HEK293 (cell line): ENCODE data around the gene TCF7.

ENCODE experiments used
- IKZF3 ChIP-seq: fragments of 450-650 bp; IDR thresholded peaks from 2 replicates; pipeline ENCODE4 v1.5.0; 2018; ENCODE audit warnings: missing biosample characterization, mild to moderate bottlenecking, missing genetic modification characterization, moderate library complexity
- REST ChIP-seq: fragments of 450-650 bp; formaldehyde crosslinking; IDR thresholded peaks from 2 replicates; pipeline ENCODE4 v1.5.1; 2016; ENCODE audit warnings: missing biosample characterization, missing genetic modification characterization
- YY1 ChIP-seq: fragments of 450-650 bp; formaldehyde crosslinking; IDR thresholded peaks from 2 replicates; pipeline ENCODE4 v1.5.1; 2018; ENCODE audit warnings: missing biosample characterization, missing genetic modification characterization
- ZBTB17 ChIP-seq: fragments of 450-650 bp; formaldehyde crosslinking; IDR thresholded peaks from 2 replicates; pipeline ENCODE4 v1.5.1; 2016; ENCODE audit warnings: missing biosample characterization, missing genetic modification characterization
- ZBTB49 ChIP-seq: fragments of 450-650 bp; formaldehyde crosslinking; IDR thresholded peaks from 2 replicates; pipeline ENCODE4 v1.5.1; 2016; ENCODE audit warnings: missing biosample characterization, missing genetic modification characterization, low read depth
- ZBTB8A ChIP-seq: fragments of 450-650 bp; formaldehyde crosslinking; IDR thresholded peaks from 2 replicates; pipeline ENCODE4 v1.5.1; 2016; ENCODE audit warnings: missing biosample characterization, missing genetic modification characterization
- ZNF175 ChIP-seq: fragments of 450-650 bp; formaldehyde crosslinking; IDR thresholded peaks from 2 replicates; pipeline ENCODE4 v1.5.1; 2016; ENCODE audit warnings: missing biosample characterization, missing genetic modification characterization
- ZNF274 ChIP-seq, 2 experiments: fragments of 200-500 bp in 1 of 2; fragments of 450-650 bp in 1 of 2; sonication (Bioruptor generic) in 1 of 2; formaldehyde crosslinking in 1 of 2; IDR thresholded peaks; 2 replicates each; pipeline versions ENCODE4 v1.5.1 to v1.6.1; 2014 to 2016; ENCODE audit warnings: borderline replicate concordance in 1 of 2, inconsistent platforms in 1 of 2, low read length in 1 of 2, missing biosample characterization in 1 of 2, missing genetic modification characterization in 1 of 2
- TF ChIP-seq, protein P1 (sequence below): fragments of 450-650 bp; formaldehyde crosslinking; IDR thresholded peaks from 2 replicates; pipeline ENCODE4 v1.5.1; 2016; ENCODE audit warnings: missing biosample characterization, missing genetic modification characterization
- TF ChIP-seq, protein P2 (sequence below): fragments of 450-650 bp; formaldehyde crosslinking; IDR thresholded peaks from 2 replicates; pipeline ENCODE4 v1.5.1; 2016; ENCODE audit warnings: missing biosample characterization, missing genetic modification characterization, borderline replicate concordance

- TF ChIP-seq, protein P1, sequence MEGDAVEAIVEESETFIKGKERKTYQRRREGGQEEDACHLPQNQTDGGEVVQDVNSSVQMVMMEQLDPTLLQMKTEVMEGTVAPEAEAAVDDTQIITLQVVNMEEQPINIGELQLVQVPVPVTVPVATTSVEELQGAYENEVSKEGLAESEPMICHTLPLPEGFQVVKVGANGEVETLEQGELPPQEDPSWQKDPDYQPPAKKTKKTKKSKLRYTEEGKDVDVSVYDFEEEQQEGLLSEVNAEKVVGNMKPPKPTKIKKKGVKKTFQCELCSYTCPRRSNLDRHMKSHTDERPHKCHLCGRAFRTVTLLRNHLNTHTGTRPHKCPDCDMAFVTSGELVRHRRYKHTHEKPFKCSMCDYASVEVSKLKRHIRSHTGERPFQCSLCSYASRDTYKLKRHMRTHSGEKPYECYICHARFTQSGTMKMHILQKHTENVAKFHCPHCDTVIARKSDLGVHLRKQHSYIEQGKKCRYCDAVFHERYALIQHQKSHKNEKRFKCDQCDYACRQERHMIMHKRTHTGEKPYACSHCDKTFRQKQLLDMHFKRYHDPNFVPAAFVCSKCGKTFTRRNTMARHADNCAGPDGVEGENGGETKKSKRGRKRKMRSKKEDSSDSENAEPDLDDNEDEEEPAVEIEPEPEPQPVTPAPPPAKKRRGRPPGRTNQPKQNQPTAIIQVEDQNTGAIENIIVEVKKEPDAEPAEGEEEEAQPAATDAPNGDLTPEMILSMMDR (tag by site-specific recombination): no peak
- TF ChIP-seq ZBTB8A (tag by site-specific recombination): no peak
- TF ChIP-seq REST (tag by site-specific recombination): no peak
- no peak for TF ChIP-seq ZBTB17 (tag by site-specific recombination)
- no peak for TF ChIP-seq ZNF274 (IDR thresholded peaks at IDR 0.05; ENCODE audit: low read length)
- no peak for TF ChIP-seq ZNF274 (tag by site-specific recombination; IDR thresholded peaks at IDR 0.05; ENCODE audit: borderline replicate concordance)
- TF ChIP-seq IKZF3 (tag by site-specific recombination): no peak
- no peak for TF ChIP-seq YY1
- no peak for TF ChIP-seq ZBTB49 (tag by site-specific recombination)
- TF ChIP-seq ZNF175 (tag by site-specific recombination): no peak
- TF ChIP-seq, protein P2, sequence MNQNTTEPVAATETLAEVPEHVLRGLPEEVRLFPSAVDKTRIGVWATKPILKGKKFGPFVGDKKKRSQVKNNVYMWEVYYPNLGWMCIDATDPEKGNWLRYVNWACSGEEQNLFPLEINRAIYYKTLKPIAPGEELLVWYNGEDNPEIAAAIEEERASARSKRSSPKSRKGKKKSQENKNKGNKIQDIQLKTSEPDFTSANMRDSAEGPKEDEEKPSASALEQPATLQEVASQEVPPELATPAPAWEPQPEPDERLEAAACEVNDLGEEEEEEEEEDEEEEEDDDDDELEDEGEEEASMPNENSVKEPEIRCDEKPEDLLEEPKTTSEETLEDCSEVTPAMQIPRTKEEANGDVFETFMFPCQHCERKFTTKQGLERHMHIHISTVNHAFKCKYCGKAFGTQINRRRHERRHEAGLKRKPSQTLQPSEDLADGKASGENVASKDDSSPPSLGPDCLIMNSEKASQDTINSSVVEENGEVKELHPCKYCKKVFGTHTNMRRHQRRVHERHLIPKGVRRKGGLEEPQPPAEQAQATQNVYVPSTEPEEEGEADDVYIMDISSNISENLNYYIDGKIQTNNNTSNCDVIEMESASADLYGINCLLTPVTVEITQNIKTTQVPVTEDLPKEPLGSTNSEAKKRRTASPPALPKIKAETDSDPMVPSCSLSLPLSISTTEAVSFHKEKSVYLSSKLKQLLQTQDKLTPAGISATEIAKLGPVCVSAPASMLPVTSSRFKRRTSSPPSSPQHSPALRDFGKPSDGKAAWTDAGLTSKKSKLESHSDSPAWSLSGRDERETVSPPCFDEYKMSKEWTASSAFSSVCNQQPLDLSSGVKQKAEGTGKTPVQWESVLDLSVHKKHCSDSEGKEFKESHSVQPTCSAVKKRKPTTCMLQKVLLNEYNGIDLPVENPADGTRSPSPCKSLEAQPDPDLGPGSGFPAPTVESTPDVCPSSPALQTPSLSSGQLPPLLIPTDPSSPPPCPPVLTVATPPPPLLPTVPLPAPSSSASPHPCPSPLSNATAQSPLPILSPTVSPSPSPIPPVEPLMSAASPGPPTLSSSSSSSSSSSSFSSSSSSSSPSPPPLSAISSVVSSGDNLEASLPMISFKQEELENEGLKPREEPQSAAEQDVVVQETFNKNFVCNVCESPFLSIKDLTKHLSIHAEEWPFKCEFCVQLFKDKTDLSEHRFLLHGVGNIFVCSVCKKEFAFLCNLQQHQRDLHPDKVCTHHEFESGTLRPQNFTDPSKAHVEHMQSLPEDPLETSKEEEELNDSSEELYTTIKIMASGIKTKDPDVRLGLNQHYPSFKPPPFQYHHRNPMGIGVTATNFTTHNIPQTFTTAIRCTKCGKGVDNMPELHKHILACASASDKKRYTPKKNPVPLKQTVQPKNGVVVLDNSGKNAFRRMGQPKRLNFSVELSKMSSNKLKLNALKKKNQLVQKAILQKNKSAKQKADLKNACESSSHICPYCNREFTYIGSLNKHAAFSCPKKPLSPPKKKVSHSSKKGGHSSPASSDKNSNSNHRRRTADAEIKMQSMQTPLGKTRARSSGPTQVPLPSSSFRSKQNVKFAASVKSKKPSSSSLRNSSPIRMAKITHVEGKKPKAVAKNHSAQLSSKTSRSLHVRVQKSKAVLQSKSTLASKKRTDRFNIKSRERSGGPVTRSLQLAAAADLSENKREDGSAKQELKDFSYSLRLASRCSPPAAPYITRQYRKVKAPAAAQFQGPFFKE (tag by site-specific recombination): no peak
These were observed 42.8 kb upstream of the TCF7 start for GRCh38 chr5:134071614-134072207.
